Tibial nerve (tissue), 4 donors: Measurements from ENCODE around the gene OCA2.

Experiments used
- CTCF ChIP-seq, 5 experiments: fragments of 200-600 bp in 3 of 5; fragments of 450-650 bp in 2 of 5; sonication (generic) in 3 of 5; IDR thresholded peaks; one replicate each; pipeline ENCODE4 v1.5.1; 2016 to 2019; ENCODE audit warnings: antibody characterized with exemption in 5 of 5, mild to moderate bottlenecking in 3 of 5, moderate library complexity in 2 of 5
- EP300 ChIP-seq, 2 donors: sonication (generic); formaldehyde crosslinking; IDR thresholded peaks; one replicate each; pipeline ENCODE4 v1.6.1; 2017; ENCODE audit warnings: antibody characterized with exemption in 2 of 2, mild to moderate bottlenecking in 1 of 2

GRCh38 chr15:27961801-27962200 is 137.3 kb downstream of the OCA2 start:
- TF ChIP-seq CTCF (IDR thresholded peaks at IDR 0.05) = no peak
- TF ChIP-seq EP300 (IDR thresholded peaks at IDR 0.05) = no peak
